ENCODE results near the gene ANO3.
A peak's percentile ranks its signal among the peaks of the same experiment; 100 is the strongest.
"Not testable (repeated sequence)": the region's sequence is repeated elsewhere in the genome, so short reads cannot be mapped to it uniquely, and the experiment has no call there.

ANO3 gene

DNA sequence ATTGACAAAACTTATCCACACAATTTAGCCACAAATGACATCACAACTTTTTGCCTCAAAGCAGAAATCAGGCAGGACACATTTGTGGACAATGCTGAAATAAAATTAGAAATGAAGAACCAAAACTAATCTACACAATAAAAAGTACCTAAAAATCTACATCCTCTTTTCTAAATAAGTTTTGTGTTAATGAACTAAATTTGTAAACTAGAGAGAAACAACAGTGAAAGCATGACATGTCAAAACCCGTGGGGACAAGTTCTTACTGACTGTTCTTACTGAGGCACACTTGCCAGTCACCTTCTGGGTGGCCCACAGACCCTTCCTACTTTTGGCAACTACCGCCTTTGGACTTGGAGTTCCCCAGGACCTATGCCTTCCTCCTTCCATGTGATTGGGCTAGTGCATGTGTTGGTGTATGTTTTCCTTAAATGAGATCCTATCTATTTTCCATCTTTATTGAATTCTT lies 300.8 kb downstream of the ANO3 start:
- DNase-seq, result no peak

DNA sequence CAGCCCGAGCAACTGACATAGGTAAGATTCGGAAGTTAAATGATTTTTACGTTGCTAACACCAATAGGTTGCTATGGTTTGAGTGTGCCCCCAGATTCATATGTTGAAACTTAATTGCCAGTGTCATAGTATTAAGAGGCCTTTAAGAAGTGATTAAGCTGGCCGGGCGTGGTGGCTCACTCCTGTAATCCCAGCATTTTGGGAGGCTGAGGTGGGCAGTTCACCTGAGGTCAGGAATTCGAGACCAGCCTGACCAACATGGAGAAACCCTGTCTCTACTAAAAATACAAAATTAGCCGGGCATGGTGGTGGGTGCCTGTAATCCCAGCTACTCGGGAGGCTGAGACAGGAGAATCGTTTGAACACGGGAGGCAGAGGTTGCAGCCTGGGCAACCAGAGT lies 311.4 kb downstream of the ANO3 start:
- DNase-seq, result not testable (repeated sequence)

- peak; percentile 75 for DNase-seq
Measured at GRCh38 chr11:26649884-26650283, 318.0 kb downstream of the ANO3 start.

- DNase-seq, result no peak
Measured at GRCh38 chr11:26651916-26652315, 320.0 kb downstream of the ANO3 start.

GRCh38 chr11:26655287-26655686 lies 323.4 kb downstream of the ANO3 start:
- DNase-seq, result no peak

GRCh38 chr11:26662916-26663315 lies 331.0 kb downstream of the ANO3 start:
- no peak for DNase-seq

DNA sequence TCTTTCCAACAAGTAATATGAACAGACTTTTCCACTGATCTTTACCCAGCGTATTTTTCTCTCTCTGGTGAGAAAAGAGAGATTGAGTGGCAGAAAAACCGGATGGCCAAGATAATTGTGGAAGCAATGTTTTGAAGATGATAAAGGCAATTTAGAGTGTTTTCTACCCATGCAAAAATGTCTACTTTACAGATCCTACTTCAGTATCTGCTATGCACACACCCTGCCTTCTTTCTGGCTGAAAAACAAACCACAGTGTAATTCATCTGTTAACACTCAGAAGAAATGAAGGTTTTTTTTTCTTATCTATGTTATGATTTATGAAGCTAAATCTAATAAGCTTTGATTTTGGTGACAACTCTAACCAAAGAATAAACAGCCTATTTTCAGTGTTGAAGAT lies 333.1 kb downstream of the ANO3 start:
- no peak for DNase-seq

DNA sequence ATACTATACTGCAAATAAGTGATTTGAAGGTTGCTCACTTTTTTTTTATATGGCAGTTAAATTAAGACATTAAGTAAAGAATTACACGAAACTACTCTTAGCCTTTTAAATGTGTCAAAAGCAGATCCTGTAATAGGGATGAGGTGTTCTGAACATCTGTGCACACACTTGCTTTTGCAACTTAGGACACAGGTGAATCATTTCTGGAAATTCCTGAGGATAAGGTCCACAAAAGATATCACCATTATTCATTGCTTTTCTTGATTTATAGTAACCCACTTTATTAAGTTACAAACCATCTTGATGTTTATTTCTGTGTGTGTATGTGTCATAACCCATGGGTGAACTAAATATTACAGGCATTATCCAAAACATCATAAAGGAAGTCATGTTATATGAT lies 334.0 kb downstream of the ANO3 start:
- DNase-seq, result no peak

GRCh38 chr11:26675233-26675928 lies 343.5 kb downstream of the ANO3 start:
- no peak for DNase-seq

- no peak for DNase-seq
Measured at GRCh38 chr11:26676641-26677040, 344.7 kb downstream of the ANO3 start.

GRCh38 chr11:26677566-26677965 lies 345.6 kb downstream of the ANO3 start:
- no peak for DNase-seq

DNA sequence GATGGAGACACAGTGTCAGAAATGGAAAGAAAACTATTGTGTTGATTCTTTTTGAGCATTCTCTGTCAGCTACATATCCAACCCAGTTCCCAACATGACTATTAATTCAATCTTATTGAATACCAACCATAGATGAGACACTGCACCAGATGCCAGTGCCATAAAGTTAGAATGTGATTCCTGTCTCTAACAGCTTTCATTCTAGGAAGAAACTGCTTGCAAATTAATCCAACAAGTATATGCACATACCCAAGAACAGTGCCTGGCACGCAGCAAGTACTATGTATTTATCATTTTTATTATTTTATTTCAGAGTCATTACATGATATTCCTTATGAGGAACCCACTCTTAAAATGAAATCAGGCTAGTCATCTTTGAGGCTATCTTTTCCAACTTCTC lies 355.4 kb downstream of the ANO3 start:
- DNase-seq, result no peak

DNA sequence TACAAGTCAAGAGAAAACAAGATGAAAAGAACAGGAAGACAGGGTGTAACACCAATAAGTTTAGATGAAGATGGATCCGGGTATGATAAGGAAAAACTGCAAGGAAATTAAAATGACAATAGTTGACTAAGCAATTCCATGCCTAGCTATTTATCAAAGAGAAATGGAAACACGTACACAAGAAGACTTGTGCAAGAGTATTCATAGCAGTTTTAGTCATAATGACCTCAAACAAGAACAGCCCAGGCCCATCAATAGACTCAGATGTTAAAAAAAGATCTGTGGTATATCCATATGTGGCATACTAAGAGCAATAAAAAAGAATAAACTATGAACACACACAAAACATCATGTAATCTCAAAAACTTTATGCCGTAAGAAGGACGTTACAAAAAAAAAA lies 356.8 kb downstream of the ANO3 start:
- no peak for DNase-seq

DNA sequence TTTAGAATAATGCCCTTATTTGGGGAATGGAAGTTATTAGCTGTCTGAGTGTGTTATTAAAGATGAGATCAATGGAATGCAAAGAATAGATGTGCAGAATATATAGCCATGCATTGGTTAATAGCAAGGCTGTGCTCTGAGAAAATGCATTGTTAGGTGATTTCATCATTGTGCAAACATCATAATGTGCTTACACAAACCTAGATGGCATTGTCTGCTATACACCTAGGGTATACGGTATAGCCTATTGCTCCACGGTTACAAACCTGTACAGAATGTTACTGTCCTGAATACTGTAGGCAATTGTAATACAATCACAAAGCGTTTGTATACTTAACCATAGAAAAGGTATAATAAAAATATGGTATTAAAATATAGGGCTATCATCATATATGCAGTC lies 364.4 kb downstream of the ANO3 start:
- DNase-seq, result no peak

DNA sequence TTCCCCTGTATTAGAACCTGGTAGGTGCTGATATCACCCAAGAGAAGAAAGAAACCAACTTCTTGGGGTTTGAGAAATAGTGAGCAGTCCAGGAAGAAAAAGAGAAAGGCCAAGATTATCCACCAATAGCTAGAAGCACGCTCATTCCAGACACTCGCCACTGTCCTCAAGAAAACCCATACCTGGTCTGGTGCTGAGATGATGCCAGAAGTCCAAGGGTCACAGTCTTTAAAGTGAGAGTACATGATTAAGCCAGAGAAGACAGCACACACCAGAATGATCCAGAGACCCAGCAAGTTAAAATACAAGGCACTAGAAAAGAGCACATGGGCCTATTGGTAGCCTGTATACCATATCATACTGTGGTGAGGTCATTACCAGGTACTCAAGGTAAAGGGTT lies 366.3 kb downstream of the ANO3 start:
- no peak for DNase-seq

DNA sequence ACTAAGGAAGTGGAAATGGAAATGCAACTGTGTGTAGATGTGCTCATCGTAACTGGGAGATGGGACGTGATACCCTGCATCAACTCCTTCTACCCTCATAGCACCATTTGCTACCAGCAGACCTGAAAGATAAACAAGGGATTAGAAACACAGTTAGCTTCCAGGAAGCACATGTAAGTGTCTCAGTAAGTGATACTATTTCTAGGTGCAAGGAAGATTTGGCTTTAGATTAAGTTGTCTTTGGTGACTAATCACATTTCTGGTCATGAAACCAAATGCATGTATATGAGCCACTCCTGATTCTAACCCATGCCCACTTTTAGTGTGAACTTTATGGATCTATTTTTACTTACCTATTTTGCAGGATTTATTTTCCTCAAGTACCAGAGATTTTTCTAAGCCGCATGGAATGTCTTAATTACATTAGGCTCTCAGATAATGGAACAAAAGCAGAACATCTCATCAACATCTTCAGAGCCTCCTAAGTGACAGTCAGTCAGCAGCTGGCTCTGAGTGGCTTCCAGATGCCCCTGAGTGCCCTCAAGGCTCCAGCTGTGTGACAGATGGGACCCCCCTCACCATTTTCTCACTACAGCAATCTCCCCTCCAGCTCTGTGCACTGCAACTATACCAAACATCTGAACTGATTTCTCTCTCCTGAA lies 368.8 kb downstream of the ANO3 start:
- DNase-seq, result no peak

GRCh38 chr11:26702406-26702805 lies 370.5 kb downstream of the ANO3 start:
- DNase-seq, result no peak

DNA sequence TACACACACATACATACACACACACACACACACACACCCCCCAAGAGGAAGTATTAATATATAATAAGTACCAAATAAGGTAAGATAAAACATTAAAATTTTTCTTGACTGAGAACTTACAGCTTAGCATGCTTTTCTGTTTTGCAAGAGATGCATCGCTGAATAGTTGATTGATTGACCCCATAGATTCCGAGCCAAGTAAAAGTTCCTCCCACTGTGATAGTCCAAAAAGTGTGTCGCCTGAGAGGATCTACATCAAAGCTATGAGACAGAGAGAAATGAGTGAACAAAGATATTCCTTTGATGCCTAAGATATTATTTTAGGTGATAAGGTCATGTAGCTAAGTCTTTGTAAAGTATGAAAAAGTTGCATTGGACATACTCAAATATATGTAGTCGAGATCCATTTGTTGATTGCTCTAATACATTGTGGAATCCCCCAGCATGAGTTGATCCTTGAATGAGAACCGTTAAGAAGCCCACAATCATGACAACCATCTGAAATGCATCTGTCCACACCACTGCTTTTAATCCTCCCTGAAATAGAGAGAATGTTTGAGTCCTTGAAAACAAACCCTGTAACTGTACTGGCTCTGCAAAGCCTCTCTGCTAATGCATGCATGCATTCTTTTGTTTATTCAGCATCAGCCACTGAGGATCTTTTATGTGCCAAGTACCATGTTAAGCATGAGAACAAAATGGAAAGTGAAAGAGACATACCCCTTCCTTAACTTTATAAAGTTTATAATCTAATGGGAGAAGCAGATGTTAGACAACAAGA lies 371.7 kb downstream of the ANO3 start:
- no peak for DNase-seq

- DNase-seq, result no peak
Measured at GRCh38 chr11:26704249-26704648, 372.3 kb downstream of the ANO3 start.

DNA sequence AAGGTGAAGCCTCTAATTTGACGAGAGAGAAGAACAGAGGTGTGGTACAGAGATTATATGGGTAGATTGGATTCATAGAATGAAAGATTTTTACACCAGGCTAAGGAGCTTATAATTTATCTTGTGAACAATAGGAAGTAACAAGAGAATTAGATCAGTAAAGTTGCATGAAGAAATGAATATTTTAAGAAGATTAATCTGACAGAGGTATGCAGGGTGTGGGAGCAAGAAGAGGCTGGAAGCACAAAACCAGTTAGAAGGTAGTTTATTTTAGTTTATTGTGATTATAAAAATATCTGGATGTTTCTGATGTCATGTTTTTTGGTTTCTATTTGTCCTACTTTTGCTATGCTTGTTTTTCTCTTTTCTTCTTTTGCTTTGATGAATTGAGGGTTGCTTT lies 374.3 kb downstream of the ANO3 start:
- no peak for DNase-seq

GRCh38 chr11:26708736-26709456 lies 377.0 kb downstream of the ANO3 start:
- DNase-seq, result peak; percentile 34

DNA sequence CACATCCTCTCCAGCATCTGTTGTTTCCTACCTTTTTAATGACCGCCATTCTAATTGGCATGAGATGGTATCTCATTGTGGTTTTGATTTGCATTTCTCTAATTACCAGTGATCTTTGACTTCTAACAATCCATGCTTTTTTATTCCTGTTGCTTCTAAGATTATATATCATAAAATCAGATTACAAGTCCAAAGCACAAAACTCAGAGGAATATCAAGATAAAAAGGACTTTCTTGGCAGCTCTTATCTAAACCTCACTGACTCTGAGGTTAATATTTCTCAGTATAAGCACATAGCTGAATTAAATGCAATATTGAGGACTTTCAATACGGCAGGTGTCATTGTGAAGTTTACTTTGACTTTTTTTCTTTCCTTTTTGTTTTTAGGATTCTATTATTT lies 378.6 kb downstream of the ANO3 start:
- DNase-seq, result no peak

DNA sequence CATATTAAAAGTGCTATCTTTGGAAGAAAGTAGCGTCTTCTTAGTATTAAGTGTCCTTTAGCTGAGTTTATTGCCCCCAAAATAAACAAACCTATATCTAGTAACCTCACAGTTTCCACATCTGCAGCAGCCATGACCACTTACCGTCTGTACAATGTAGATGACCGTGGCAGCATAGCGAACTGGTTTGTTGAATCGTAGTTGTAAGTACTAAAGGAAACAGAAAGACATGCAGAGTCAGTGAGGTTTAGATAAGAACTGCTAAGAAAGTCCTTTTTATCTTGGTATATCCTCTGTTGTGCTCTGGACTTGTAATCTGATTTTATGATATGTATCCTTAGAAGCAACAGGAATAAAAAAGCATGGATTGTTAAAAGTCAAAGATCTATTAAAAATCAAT lies 380.6 kb downstream of the ANO3 start:
- no peak for DNase-seq

All from fibroblast of skin of scalp (primary cell).